Vagina (tissue), 2 donors: ENCODE measurements around the gene ARHGAP6.

Source experiments
- CTCF ChIP-seq, 3 experiments: fragments of 450-650 bp in 2 of 3; fragments of 200-600 bp in 1 of 3; sonication (generic) in 1 of 3; IDR thresholded peaks; one replicate each; pipeline ENCODE4 v1.5.1; 2017 to 2019; ENCODE audit warnings: antibody characterized with exemption in 3 of 3, mild to moderate bottlenecking in 2 of 3, moderate library complexity in 2 of 3
- POLR2A ChIP-seq, 2 donors: fragments of 450-650 bp; IDR thresholded peaks; one replicate each; pipeline ENCODE4 v1.6.1; 2017; ENCODE audit warnings: antibody characterized with exemption in 2 of 2, mild to moderate bottlenecking in 2 of 2, moderate library complexity in 2 of 2
- POLR2AphosphoS5 ChIP-seq, 2 donors: sonication (generic); formaldehyde crosslinking; IDR thresholded peaks; one replicate each; pipeline ENCODE4 v1.9.0; 2017; ENCODE audit warnings: antibody characterized with exemption in 2 of 2, mild to moderate bottlenecking in 2 of 2, low read depth in 1 of 2; ENCODE audit not compliant: insufficient read depth in 1 of 2

- TF ChIP-seq CTCF (IDR thresholded peaks at IDR 0.05) (no peak), POLR2A (IDR thresholded peaks at IDR 0.05) (no peak), POLR2AphosphoS5 (IDR thresholded peaks at IDR 0.05; ENCODE audit: insufficient read depth in 1 of 2, low read depth in 1 of 2) (no peak)
Measured at GRCh38 chrX:11504234-11504633, 161.5 kb downstream of the ARHGAP6 start.
